NT2/D1 (cell line): ENCODE measurements around the gene FABP1.

ENCODE experiments used
- SUZ12 ChIP-seq: IDR thresholded peaks from 2 replicates; pipeline ENCODE4 v1.6.1; 2011; ENCODE audit not compliant: insufficient read length, insufficient read depth; ENCODE audit errors: extremely low read depth
- YY1 ChIP-seq: IDR thresholded peaks from 2 replicates; pipeline ENCODE4 v1.6.1; 2011; ENCODE audit not compliant: insufficient read length, insufficient read depth
- ZNF274 ChIP-seq: IDR thresholded peaks from 2 replicates; pipeline ENCODE4 v1.6.1; 2011; ENCODE audit warnings: mild to moderate bottlenecking, low read depth, low read length

DNA sequence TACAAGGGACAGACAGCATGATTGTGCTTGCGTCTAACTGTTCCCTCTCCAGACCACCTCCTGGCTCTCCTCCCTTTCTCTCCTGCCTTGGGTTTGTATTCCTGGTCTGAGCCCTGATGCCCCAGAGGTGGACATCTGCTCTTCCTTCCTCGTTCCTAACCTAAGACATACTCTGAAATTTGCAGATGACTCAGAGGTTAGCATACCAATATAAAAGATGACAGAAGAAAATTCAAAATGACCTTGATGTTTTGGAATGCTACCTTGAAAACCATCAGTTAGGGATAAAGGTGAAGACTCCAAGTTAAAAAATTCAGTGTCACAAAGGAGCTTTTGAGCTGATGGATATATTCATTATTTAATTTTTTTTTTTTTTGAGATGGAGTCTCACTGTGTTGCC, 47.3 kb downstream of the FABP1 start:
- TF ChIP-seq ZNF274, result no peak
- TF ChIP-seq YY1, result no peak
- no peak for TF ChIP-seq SUZ12
